ENCODE measurements around the gene ITGAL.
A peak's percentile ranks its signal among the peaks of the same experiment; 100 is the strongest.

GRCh38 chr16:30482366-30482765 is 9.8 kb downstream of the ITGAL start:
- TF ChIP-seq POLR2A (IDR thresholded peaks at IDR 0.05) = no peak
- peak in 3 of 5 experiments; percentile 8 to 18 (median 16) for TF ChIP-seq CTCF (IDR thresholded peaks at IDR 0.05)

All from transverse colon (tissue), 3 donors.